PC-9 (cell line): Measurements from ENCODE around the gene FAM171A1. TPM values are rescaled to one million over a fixed set of nuclear protein-coding genes. Genes with fewer than 3 reads are reported as not detected.

Source experiments
- BruUV-seq: library from RNA; stranded (reverse); fragments of 400-500 nt; replicated peaks from 2 replicates; lab custom pipeline; 2021; lab: Mats Ljungman, UMichigan
- CTCF ChIA-PET: fragments of 300-600 bp; sonication (Branson Sonifier 250); formaldehyde crosslinking; loops from one replicate; lab custom pipeline; 2022; ENCODE audit warnings: antibody characterized with exemption; lab: Charles Lee
- POLR2A ChIA-PET: fragments of 300-600 bp; sonication (Branson Sonifier 250); formaldehyde crosslinking; loops from one replicate; lab custom pipeline; 2022; ENCODE audit warnings: antibody characterized with exemption; ENCODE audit not compliant: unreplicated experiment; lab: Charles Lee
- DNase-seq, 2 experiments: peaks; one replicate each; pipeline versions ENCODE4 v3.0.0 to v3.0.0-alpha.2; 2015 to 2022; ENCODE audit warnings: mixed read lengths in 1 of 2
- H2AFZ ChIP-seq: fragments of 200-600 bp; sonication (generic); 2 replicates; pipeline ENCODE4 v1.8.1; 2017; ENCODE audit warnings: antibody characterized with exemption
- H3F3A ChIP-seq: fragments of 200-600 bp; sonication (generic); 2 replicates; pipeline ENCODE4 v1.8.1; 2017; ENCODE audit warnings: antibody characterized with exemption, mild to moderate bottlenecking, low read depth; ENCODE audit not compliant: insufficient read depth
- H3K27ac ChIP-seq: fragments of 200-600 bp; sonication (generic); 2 replicates; pipeline ENCODE4 v1.6.1; 2016; ENCODE audit warnings: mixed run types
- H3K27me3 ChIP-seq: fragments of 200-600 bp; sonication (generic); 2 replicates; pipeline ENCODE4 v1.6.1; 2016; ENCODE audit warnings: low read depth, mixed run types; ENCODE audit not compliant: insufficient read depth
- H3K36me3 ChIP-seq: fragments of 200-600 bp; sonication (generic); 2 replicates; pipeline ENCODE4 v1.6.1; 2016; ENCODE audit warnings: low read depth, mixed run types
- H3K4me1 ChIP-seq: fragments of 200-600 bp; sonication (generic); replicated peaks from 2 replicates; pipeline ENCODE4 v1.6.1; 2016; ENCODE audit warnings: mixed run types; ENCODE audit not compliant: insufficient read depth
- H3K4me2 ChIP-seq: fragments of 200-600 bp; sonication (generic); 2 replicates; pipeline ENCODE4 v1.6.1; 2017; ENCODE audit warnings: mixed run types
- H3K4me3 ChIP-seq: fragments of 200-600 bp; sonication (generic); 2 replicates; pipeline ENCODE4 v1.6.1; 2016; ENCODE audit warnings: mixed run types
- H3K79me2 ChIP-seq: fragments of 200-600 bp; sonication (generic); 2 replicates; pipeline ENCODE4 v1.6.1; 2017; ENCODE audit warnings: low read depth, mixed run types
- H3K9me2 ChIP-seq: fragments of 200-600 bp; sonication (generic); 2 replicates; pipeline ENCODE4 v1.8.1; 2017; ENCODE audit warnings: mild to moderate bottlenecking; ENCODE audit not compliant: insufficient read depth
- H3K9me3 ChIP-seq: fragments of 200-600 bp; sonication (generic); 2 replicates; pipeline ENCODE4 v1.8.1; 2016; ENCODE audit warnings: low read depth; ENCODE audit not compliant: insufficient read depth
- H4K20me1 ChIP-seq: fragments of 200-600 bp; sonication (generic); 2 replicates; pipeline ENCODE4 v1.8.1; 2017; ENCODE audit not compliant: insufficient read depth
- EZH2 ChIP-seq: fragments of 200-600 bp; sonication (generic); IDR thresholded peaks from 2 replicates; pipeline ENCODE4 v1.8.0; 2017; ENCODE audit warnings: antibody characterized with exemption, low read depth
- intact Hi-C: fragments of 100-400 bp; cut with micrococcal nuclease; formaldehyde crosslinking; loops from one replicate; pipeline ENCODE4 v1.10.0; 2022; ENCODE audit not compliant: unreplicated experiment
- total RNA-seq: library from RNA; stranded (reverse); gene quantifications from 2 replicates; pipeline ENCODE4 v1.2.3, GENCODE V29; 2021
- TF ChIP-seq, protein P1 (sequence below): fragments of 200-600 bp; sonication (generic); conservative IDR thresholded peaks from 2 replicates; pipeline ENCODE4 v1.6.1; 2017; ENCODE audit warnings: mixed run types, antibody characterized with exemption, mild to moderate bottlenecking, moderate library complexity

Gene FAM171A1
- total RNA-seq, 1 experiment from 2014 or later = 3.0 TPM

DNA sequence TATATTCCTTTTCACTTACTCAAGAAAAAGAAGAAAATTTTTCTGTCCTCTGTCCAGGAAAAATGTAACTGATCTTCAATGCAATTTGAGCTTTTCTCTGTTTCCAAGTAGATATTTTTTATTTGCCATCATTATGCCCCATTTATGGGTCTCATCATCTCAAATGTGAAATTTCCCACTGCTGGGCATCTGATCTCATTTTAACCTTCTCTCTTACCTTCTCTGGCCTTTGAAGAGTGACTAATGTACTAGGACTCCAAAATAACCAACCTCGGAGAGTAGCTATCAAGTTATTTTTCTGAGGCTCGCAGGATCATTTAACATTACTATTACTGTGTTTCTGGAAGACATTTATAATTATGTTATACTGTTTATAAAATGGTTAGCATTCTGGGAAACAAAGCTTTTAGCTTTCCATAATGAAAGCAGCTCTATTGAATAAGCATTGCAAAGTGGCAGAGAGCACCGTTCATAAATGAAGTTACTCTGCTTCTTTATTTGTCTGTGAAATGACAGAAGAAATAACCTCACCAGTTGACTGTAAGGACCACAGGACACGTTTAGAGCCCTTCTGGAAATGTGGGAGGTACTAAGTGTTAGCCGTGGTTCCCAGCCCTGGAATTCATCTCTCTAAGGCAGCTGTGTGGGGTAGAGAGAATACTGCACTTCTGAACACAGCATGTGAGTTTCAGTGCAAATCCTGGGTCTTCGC is 169.3 kb downstream of the FAM171A1 start:
- no TSS peak for BruUV-seq
- Histone ChIP-seq H3K36me3 (no peaks in the 10 kb centered on the region), H3K4me3 (no peak overlapping the region), H3K9me3 (no peaks in the 10 kb centered on the region), H3F3A (peaks cover 15% of the 10 kb centered on the region), H3K79me2 (no peaks in the 10 kb centered on the region), H3K27ac (peak overlapping the region; percentile 72), H3K27me3 (no peaks in the 10 kb centered on the region), H3K4me2 (peak overlapping the region; percentile 44), H3K9me2 (no peaks in the 10 kb centered on the region), H3K4me1 (peaks cover 28% of the 10 kb centered on the region), H2AFZ (no peak overlapping the region), H4K20me1 (no peaks in the 10 kb centered on the region)
- peak in 1 of 2 experiments; percentile 38 for DNase-seq
- TF ChIP-seq, protein P1, sequence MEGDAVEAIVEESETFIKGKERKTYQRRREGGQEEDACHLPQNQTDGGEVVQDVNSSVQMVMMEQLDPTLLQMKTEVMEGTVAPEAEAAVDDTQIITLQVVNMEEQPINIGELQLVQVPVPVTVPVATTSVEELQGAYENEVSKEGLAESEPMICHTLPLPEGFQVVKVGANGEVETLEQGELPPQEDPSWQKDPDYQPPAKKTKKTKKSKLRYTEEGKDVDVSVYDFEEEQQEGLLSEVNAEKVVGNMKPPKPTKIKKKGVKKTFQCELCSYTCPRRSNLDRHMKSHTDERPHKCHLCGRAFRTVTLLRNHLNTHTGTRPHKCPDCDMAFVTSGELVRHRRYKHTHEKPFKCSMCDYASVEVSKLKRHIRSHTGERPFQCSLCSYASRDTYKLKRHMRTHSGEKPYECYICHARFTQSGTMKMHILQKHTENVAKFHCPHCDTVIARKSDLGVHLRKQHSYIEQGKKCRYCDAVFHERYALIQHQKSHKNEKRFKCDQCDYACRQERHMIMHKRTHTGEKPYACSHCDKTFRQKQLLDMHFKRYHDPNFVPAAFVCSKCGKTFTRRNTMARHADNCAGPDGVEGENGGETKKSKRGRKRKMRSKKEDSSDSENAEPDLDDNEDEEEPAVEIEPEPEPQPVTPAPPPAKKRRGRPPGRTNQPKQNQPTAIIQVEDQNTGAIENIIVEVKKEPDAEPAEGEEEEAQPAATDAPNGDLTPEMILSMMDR = no peak
- no peak for TF ChIP-seq EZH2
- ChIA-PET POLR2A (no interaction called here), CTCF (no interaction called here)
- intact Hi-C loops = no loop called here

DNA sequence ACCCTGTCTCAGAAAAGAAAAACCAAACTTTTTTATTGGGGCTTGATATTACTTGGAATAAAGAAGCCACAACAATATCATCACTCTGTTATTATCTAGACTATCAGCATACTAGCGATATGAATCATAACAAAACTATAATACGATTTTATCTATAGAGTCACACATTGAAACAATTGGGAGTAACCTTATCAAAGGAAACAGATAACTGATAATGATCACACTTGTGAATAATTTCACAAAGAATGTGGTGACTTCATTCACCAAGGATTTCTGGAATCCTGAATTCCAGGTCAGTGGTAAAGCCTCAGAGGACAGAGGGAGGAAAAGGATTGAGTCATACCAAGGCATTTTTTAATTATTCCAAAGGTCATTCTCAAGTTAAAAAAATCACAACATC is 170.5 kb downstream of the FAM171A1 start:
- BruUV-seq = no TSS peak
- ChIA-PET CTCF (no interaction called here), POLR2A (no interaction called here)
- Histone ChIP-seq H3K4me1 (peaks cover 28% of the 10 kb centered on the region), H3K4me2 (peak overlapping the region; percentile 44), H3K36me3 (no peaks in the 10 kb centered on the region), H3K27ac (peak overlapping the region; percentile 72), H3F3A (peaks cover 15% of the 10 kb centered on the region), H3K4me3 (no peak overlapping the region), H3K79me2 (no peaks in the 10 kb centered on the region), H3K9me3 (no peaks in the 10 kb centered on the region), H2AFZ (no peak overlapping the region), H3K27me3 (no peaks in the 10 kb centered on the region), H4K20me1 (no peaks in the 10 kb centered on the region), H3K9me2 (no peaks in the 10 kb centered on the region)
- peak; percentile 14 to 94 for DNase-seq
- no peak for TF ChIP-seq EZH2
- TF ChIP-seq, protein P1 = no peak
- intact Hi-C loops = loop anchor here (1.0 kb wide), 1 partner anchor 31 kb away; no protein-coding TSS in a partner anchor

DNA sequence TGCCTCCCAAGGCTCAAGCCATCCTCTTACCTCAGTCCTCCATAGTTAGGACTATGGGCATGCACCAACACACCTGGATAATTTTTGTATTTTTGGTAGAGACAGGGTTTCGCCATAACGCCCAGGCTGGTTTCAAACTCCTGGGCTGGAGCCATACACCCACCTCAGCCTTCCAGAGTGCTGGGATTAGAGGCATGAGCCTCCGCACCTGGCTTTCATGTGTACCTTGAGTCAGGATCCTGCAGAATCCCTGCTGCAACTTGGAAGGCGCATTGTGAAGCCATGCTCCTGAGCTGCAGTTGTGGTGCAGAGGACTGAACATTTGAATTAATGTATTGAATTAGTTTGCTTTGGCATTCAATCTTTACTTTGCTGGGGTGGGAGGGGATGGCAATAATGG is 173.2 kb downstream of the FAM171A1 start:
- ChIA-PET POLR2A (no interaction called here), CTCF (no interaction called here)
- Histone ChIP-seq H3K4me1 (peaks cover 28% of the 10 kb centered on the region), H3K4me3 (no peak overlapping the region), H3K27ac (no peak overlapping the region), H4K20me1 (no peaks in the 10 kb centered on the region), H3F3A (peaks cover 15% of the 10 kb centered on the region), H3K9me2 (no peaks in the 10 kb centered on the region), H3K9me3 (no peaks in the 10 kb centered on the region), H3K4me2 (no peak overlapping the region), H3K79me2 (no peaks in the 10 kb centered on the region), H3K36me3 (no peaks in the 10 kb centered on the region), H2AFZ (no peak overlapping the region), H3K27me3 (no peaks in the 10 kb centered on the region)
- no TSS peak for BruUV-seq
- TF ChIP-seq, protein P1 = no peak
- no peak for TF ChIP-seq EZH2
- DNase-seq = no peak
- intact Hi-C loops = no loop called here
